T-helper 2 cell treated with Interferon-gamma antibody and Interleukin-4, amounts not matched to agents 5 μg/mL and 100 μg/mL, for 36 hours (primary cell): ENCODE measurements around the gene KCNQ1.

Source experiments
- DNase-seq: peaks from one replicate; pipeline ENCODE4 v3.0.0; 2021; ENCODE audit warnings: low spot score
- H3K27ac Mint-ChIP-seq: one replicate; pipeline ENCODE4 v1.8.0; 2021; ENCODE audit warnings: mild to moderate bottlenecking, mixed read lengths
- H3K27me3 Mint-ChIP-seq: one replicate; pipeline ENCODE4 v1.8.0; 2021; ENCODE audit warnings: low read depth, mixed read lengths
- H3K36me3 Mint-ChIP-seq: one replicate; pipeline ENCODE4 v1.8.0; 2021; ENCODE audit warnings: low read depth, mixed read lengths
- H3K4me1 Mint-ChIP-seq: one replicate; pipeline ENCODE4 v1.8.0; 2021; ENCODE audit warnings: low read depth, mixed read lengths
- H3K4me3 Mint-ChIP-seq: one replicate; pipeline ENCODE4 v1.8.0; 2022; ENCODE audit warnings: mild to moderate bottlenecking, moderate library complexity, mixed read lengths
- H3K9me3 Mint-ChIP-seq: one replicate; pipeline ENCODE4 v1.8.0; 2021; ENCODE audit warnings: mixed read lengths

Gene KCNQ1

GRCh38 chr11:2444821-2445745 is at the start of gene KCNQ1:
TSS of gene KCNQ1 (plus strand) at chr11:2445008. CDS start at chr11:2445099, 91 bp downstream.
- Mint-ChIP-seq H3K9me3 (no peaks in the 10 kb centered on the region), H3K36me3 (no peaks in the 10 kb centered on the region), H3K27ac (no peak within 1 kb of the TSS), H3K4me1 (peaks cover 12% of the 10 kb centered on the region), H3K27me3 (peaks cover 14% of the 10 kb centered on the region), H3K4me3 (peak within 1 kb of the TSS; percentile 88)
- peak; percentile 56 for DNase-seq

- no peak overlapping the region for H3K27ac Mint-ChIP-seq
- H3K4me3 Mint-ChIP-seq = no peak overlapping the region
- H3K36me3 Mint-ChIP-seq = peaks cover 9% of the 10 kb centered on the region
- no peaks in the 10 kb centered on the region for H3K27me3 Mint-ChIP-seq
- no peaks in the 10 kb centered on the region for H3K9me3 Mint-ChIP-seq
- peaks cover 3% of the 10 kb centered on the region for H3K4me1 Mint-ChIP-seq
- DNase-seq = no peak
These were observed 49.5 kb upstream of the KCNQ1 start for GRCh38 chr11:2395211-2395730.

- no peaks in the 10 kb centered on the region for H3K27me3 Mint-ChIP-seq
- H3K27ac Mint-ChIP-seq = no peak overlapping the region
- H3K4me1 Mint-ChIP-seq = peaks cover 3% of the 10 kb centered on the region
These were observed 49.0 kb upstream of the KCNQ1 start for GRCh38 chr11:2395856-2396255.

GRCh38 chr11:2396471-2396870 is 48.3 kb upstream of the KCNQ1 start:
- Mint-ChIP-seq H3K27me3 (no peaks in the 10 kb centered on the region), H3K4me1 (peaks cover 5% of the 10 kb centered on the region), H3K9me3 (no peaks in the 10 kb centered on the region), H3K4me3 (no peak overlapping the region), H3K36me3 (peaks cover 9% of the 10 kb centered on the region), H3K27ac (no peak overlapping the region)
- DNase-seq = no peak

More at GRCh38 chr11:2395856-2396255, 49.0 kb upstream of the KCNQ1 start:
- DNase-seq = no peak
- no peak overlapping the region for H3K4me3 Mint-ChIP-seq
- H3K9me3 Mint-ChIP-seq = no peaks in the 10 kb centered on the region
- peaks cover 9% of the 10 kb centered on the region for H3K36me3 Mint-ChIP-seq

- peaks cover 6% of the 10 kb centered on the region for H3K4me1 Mint-ChIP-seq
These were observed 47.8 kb upstream of the KCNQ1 start for GRCh38 chr11:2397005-2397404.

GRCh38 chr11:2398664-2399355 is 46.0 kb upstream of the KCNQ1 start:
- H3K4me1 Mint-ChIP-seq = peaks cover 6% of the 10 kb centered on the region
- H3K27me3 Mint-ChIP-seq = no peaks in the 10 kb centered on the region

More at GRCh38 chr11:2397005-2397404, 47.8 kb upstream of the KCNQ1 start:
- no peak for DNase-seq
- no peak overlapping the region for H3K4me3 Mint-ChIP-seq
- peaks cover 9% of the 10 kb centered on the region for H3K36me3 Mint-ChIP-seq
- H3K27ac Mint-ChIP-seq = no peak overlapping the region
- no peaks in the 10 kb centered on the region for H3K9me3 Mint-ChIP-seq
- no peaks in the 10 kb centered on the region for H3K27me3 Mint-ChIP-seq

GRCh38 chr11:2399488-2400068 is 45.2 kb upstream of the KCNQ1 start:
- peak overlapping the region; percentile 88 for H3K27ac Mint-ChIP-seq
- peaks cover 6% of the 10 kb centered on the region for H3K4me1 Mint-ChIP-seq
- no peak for DNase-seq
- no peaks in the 10 kb centered on the region for H3K27me3 Mint-ChIP-seq
- peaks cover 15% of the 10 kb centered on the region for H3K36me3 Mint-ChIP-seq
- no peaks in the 10 kb centered on the region for H3K9me3 Mint-ChIP-seq
- H3K4me3 Mint-ChIP-seq = peak overlapping the region; percentile 86

More at GRCh38 chr11:2398664-2399355, 46.0 kb upstream of the KCNQ1 start:
- Mint-ChIP-seq H3K36me3 (peaks cover 15% of the 10 kb centered on the region), H3K27ac (peak overlapping the region; percentile 88), H3K9me3 (no peaks in the 10 kb centered on the region), H3K4me3 (peak overlapping the region; percentile 86)
- DNase-seq = no peak

- Mint-ChIP-seq H3K4me1 (peaks cover 6% of the 10 kb centered on the region), H3K27ac (peak within 1 kb of the TSS; percentile 88), H3K27me3 (no peaks in the 10 kb centered on the region), H3K9me3 (no peaks in the 10 kb centered on the region), H3K4me3 (peak within 1 kb of the TSS; percentile 86), H3K36me3 (peaks cover 15% of the 10 kb centered on the region)
- DNase-seq = peak; percentile 100
These were observed 44.6 kb upstream of the KCNQ1 start, which contains the start of gene TSSC4 for GRCh38 chr11:2400069-2400761. TSS of gene TSSC4 (plus strand) at chr11:2400750. CDS start at chr11:2402634, 1,884 bp downstream.

- Mint-ChIP-seq H3K36me3 (peaks cover 15% of the 10 kb centered on the region), H3K27ac (peak overlapping the region; percentile 88), H3K4me3 (peak overlapping the region; percentile 86), H3K9me3 (no peaks in the 10 kb centered on the region), H3K27me3 (no peaks in the 10 kb centered on the region), H3K4me1 (peaks cover 6% of the 10 kb centered on the region)
- DNase-seq = no peak
These were observed 43.9 kb upstream of the KCNQ1 start for GRCh38 chr11:2400762-2401435.

GRCh38 chr11:2401436-2401984 is 43.3 kb upstream of the KCNQ1 start:
- Mint-ChIP-seq H3K9me3 (no peaks in the 10 kb centered on the region), H3K27me3 (no peaks in the 10 kb centered on the region), H3K4me1 (peaks cover 6% of the 10 kb centered on the region), H3K36me3 (peaks cover 15% of the 10 kb centered on the region), H3K27ac (peak overlapping the region; percentile 88), H3K4me3 (peak overlapping the region; percentile 86)
- no peak for DNase-seq

GRCh38 chr11:2402106-2402505 is 42.7 kb upstream of the KCNQ1 start:
- no peak for DNase-seq
- H3K36me3 Mint-ChIP-seq = peaks cover 12% of the 10 kb centered on the region
- H3K27ac Mint-ChIP-seq = no peak overlapping the region
- H3K27me3 Mint-ChIP-seq = no peaks in the 10 kb centered on the region
- H3K4me1 Mint-ChIP-seq = peaks cover 6% of the 10 kb centered on the region
- H3K9me3 Mint-ChIP-seq = no peaks in the 10 kb centered on the region
- peak overlapping the region; percentile 86 for H3K4me3 Mint-ChIP-seq

- no peak overlapping the region for H3K27ac Mint-ChIP-seq
- H3K27me3 Mint-ChIP-seq = no peaks in the 10 kb centered on the region
- H3K36me3 Mint-ChIP-seq = peaks cover 6% of the 10 kb centered on the region
- no peak for DNase-seq
- peaks cover 6% of the 10 kb centered on the region for H3K4me1 Mint-ChIP-seq
- no peaks in the 10 kb centered on the region for H3K9me3 Mint-ChIP-seq
- H3K4me3 Mint-ChIP-seq = peak overlapping the region; percentile 86
These were observed 41.7 kb upstream of the KCNQ1 start for GRCh38 chr11:2402890-2403645.
